ENCODE results near the gene ZIC2. TPM values are rescaled to one million over a fixed set of nuclear protein-coding genes. Genes with fewer than 3 reads are reported as not detected.

The ZIC2 gene
- total RNA-seq, 4 donors from 2014 or later, result not detected

DNA sequence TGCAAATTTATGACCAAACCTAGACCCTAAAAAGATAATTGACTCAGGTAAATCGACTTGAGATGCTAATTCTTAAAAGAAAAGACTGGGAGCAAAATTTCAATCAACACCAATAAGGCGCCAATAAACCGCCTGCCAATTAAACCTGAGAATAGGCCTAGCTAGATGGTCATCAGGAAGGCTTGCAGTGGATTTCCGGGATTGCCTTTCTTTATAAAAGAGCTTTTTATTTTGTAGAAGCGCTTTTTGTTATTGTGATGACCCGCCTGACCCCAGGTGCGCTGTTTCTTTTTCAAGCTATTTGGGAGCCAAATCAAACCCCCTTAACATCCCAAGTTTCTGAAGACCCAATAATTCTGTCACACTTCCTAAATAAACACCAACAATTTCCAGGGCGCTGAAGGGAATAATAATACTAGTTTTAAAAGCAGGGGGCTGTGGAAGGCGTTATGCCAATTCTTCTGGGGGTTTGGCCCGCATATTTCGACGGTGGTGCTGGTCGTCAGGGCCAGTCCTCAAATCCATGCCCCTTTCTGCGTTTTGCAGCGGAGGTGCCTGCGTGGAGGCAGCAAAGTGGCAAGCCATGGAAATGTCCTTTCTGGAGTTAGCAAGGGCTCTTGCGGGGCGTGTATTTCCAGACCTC is 7.2 kb upstream of the ZIC2 start:
- DNase-seq (ENCODE audit: low spot score in 2 of 2), result no peak
- Histone ChIP-seq H3K4me1 (peaks cover 0 to 39% (median 21%) of the 10 kb centered on the region in 4 donors), H3K9me3 (peaks cover 0 to 14% (median 0%) of the 10 kb centered on the region in 4 donors), H3K4me3 (no peak overlapping the region), H3K27me3 (peaks cover 22 to 95% of the 10 kb centered on the region in 2 donors), H3K27ac (no peak overlapping the region), H3K36me3 (no peaks in the 10 kb centered on the region)
- WGBS, 2 donors, result 12 to 22% methylated on average over 16 to 18 of the region's 18 CpGs
- TF ChIP-seq, protein P1, sequence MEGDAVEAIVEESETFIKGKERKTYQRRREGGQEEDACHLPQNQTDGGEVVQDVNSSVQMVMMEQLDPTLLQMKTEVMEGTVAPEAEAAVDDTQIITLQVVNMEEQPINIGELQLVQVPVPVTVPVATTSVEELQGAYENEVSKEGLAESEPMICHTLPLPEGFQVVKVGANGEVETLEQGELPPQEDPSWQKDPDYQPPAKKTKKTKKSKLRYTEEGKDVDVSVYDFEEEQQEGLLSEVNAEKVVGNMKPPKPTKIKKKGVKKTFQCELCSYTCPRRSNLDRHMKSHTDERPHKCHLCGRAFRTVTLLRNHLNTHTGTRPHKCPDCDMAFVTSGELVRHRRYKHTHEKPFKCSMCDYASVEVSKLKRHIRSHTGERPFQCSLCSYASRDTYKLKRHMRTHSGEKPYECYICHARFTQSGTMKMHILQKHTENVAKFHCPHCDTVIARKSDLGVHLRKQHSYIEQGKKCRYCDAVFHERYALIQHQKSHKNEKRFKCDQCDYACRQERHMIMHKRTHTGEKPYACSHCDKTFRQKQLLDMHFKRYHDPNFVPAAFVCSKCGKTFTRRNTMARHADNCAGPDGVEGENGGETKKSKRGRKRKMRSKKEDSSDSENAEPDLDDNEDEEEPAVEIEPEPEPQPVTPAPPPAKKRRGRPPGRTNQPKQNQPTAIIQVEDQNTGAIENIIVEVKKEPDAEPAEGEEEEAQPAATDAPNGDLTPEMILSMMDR (IDR thresholded peaks at IDR 0.05), result no peak
- TF ChIP-seq EP300 (IDR thresholded peaks at IDR 0.05), result no peak
- no peak for TF ChIP-seq POLR2A (IDR thresholded peaks at IDR 0.05)

DNA sequence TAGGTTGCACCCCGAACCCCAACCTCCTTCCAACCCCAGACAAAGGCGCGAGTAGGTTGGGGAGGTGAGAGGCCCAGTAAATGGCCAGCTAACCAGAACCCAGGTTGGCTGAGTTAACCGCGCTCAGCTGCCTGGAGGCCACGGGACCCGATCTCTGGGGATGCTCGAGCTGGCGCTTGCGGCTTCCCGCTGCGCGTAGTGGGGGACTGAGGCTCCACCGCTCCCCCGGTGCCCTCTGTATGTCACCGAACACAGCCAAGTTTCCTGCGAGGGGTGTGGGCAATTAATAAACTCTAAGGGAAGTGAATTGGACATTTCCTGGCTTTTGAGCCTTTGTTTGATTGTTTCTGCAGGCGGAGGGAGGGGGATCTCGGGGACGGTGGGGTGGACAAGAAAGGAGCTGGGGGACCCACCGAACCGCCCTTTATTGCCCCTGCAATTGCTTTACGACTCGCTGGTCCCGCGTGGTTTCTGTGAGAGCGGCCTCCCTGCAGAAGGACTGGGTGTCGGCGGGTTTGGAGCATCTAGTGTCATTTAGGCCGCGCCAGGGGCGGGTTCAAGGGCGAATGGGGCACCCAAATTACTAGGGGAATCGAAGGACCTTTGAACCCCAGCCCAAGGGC is 6.5 kb upstream of the ZIC2 start:
- H3K27ac ChIP-seq, result no peak overlapping the region
- H3K36me3 ChIP-seq, result no peaks in the 10 kb centered on the region
- DNase-seq (ENCODE audit: low spot score in 2 of 2), result no peak
- peaks cover 25 to 95% of the 10 kb centered on the region in 2 donors for H3K27me3 ChIP-seq
- H3K4me3 ChIP-seq, result no peak overlapping the region
- peaks cover 0 to 39% (median 22%) of the 10 kb centered on the region in 4 donors for H3K4me1 ChIP-seq
- 11 to 13% methylated on average over 33 of the region's 34 CpGs for WGBS, 2 donors
- TF ChIP-seq POLR2A (IDR thresholded peaks at IDR 0.05), result no peak
- H3K9me3 ChIP-seq, result peaks cover 0 to 14% (median 0%) of the 10 kb centered on the region in 4 donors

- WGBS, 2 donors, result 23 to 34% methylated on average over 18 to 19 of the region's 19 CpGs
- H3K4me3 ChIP-seq, result no peak overlapping the region
- H3K9me3 ChIP-seq, result peaks cover 0 to 14% (median 0%) of the 10 kb centered on the region in 4 donors
- TF ChIP-seq EP300 (IDR thresholded peaks at IDR 0.05) (no peak), POLR2A (IDR thresholded peaks at IDR 0.05) (no peak)
- TF ChIP-seq, protein P1 (IDR thresholded peaks at IDR 0.05), result no peak
- H3K27me3 ChIP-seq, result peaks cover 24 to 97% of the 10 kb centered on the region in 2 donors
- H3K4me1 ChIP-seq, result peaks cover 0 to 44% (median 25%) of the 10 kb centered on the region in 4 donors
- DNase-seq (ENCODE audit: low spot score in 2 of 2), result no peak
- no peaks in the 10 kb centered on the region for H3K36me3 ChIP-seq
- H3K27ac ChIP-seq, result no peak overlapping the region
Observed at GRCh38 chr13:99975626-99976025, 6.0 kb upstream of the ZIC2 start.

- Histone ChIP-seq H3K9me3 (peaks cover 0 to 14% (median 0%) of the 10 kb centered on the region in 4 donors), H3K27ac (no peak overlapping the region), H3K4me3 (no peak overlapping the region), H3K4me1 (peaks cover 0 to 44% (median 24%) of the 10 kb centered on the region in 4 donors), H3K27me3 (peaks cover 23 to 95% of the 10 kb centered on the region in 2 donors), H3K36me3 (no peaks in the 10 kb centered on the region)
- DNase-seq (ENCODE audit: low spot score in 2 of 2), result no peak
- TF ChIP-seq EP300 (IDR thresholded peaks at IDR 0.05) (no peak), POLR2A (IDR thresholded peaks at IDR 0.05) (no peak)
- TF ChIP-seq, protein P1 (IDR thresholded peaks at IDR 0.05), result no peak
- 72 to 83% methylated on average over 5 of the region's 5 CpGs for WGBS, 2 donors
Observed at GRCh38 chr13:99976575-99976974, 5.0 kb upstream of the ZIC2 start.

DNA sequence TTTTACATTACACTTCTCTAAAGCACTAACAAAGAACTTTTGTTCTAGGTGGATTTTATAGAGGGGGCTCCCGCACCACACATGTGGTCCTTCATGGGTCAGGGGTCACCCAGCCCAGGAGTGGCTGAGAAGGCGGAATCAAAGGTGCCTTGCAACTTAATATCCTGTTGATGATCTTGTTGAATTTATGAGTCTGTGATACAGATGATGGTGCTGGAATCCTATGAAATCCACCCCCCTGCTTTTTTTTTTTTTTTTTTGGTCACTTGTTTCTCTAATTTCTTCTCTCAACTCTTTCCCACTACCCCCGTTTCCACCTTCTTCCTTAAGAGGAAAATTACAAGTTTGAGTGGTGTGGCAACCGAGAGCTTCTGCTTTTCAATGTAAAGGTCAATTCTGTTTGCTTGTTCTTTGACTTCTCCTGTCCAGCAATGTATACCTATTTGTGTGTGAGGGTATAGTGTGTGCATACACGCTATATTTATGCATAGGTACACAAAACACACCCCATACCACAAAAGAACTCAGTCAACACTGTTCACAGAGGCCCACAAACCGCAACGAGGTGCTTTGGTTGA is 4.2 kb upstream of the ZIC2 start:
- WGBS, 2 donors, result 42 to 55% methylated on average over 7 of the region's 7 CpGs
- no peak overlapping the region for H3K27ac ChIP-seq
- TF ChIP-seq EP300 (IDR thresholded peaks at IDR 0.05) (no peak), POLR2A (IDR thresholded peaks at IDR 0.05) (no peak)
- TF ChIP-seq, protein P1 (IDR thresholded peaks at IDR 0.05), result no peak
- no peaks in the 10 kb centered on the region for H3K36me3 ChIP-seq
- peaks cover 17 to 88% of the 10 kb centered on the region in 2 donors for H3K27me3 ChIP-seq
- peaks cover 0 to 14% (median 0%) of the 10 kb centered on the region in 4 donors for H3K9me3 ChIP-seq
- no peak for DNase-seq (ENCODE audit: low spot score in 2 of 2)
- no peak overlapping the region for H3K4me3 ChIP-seq
- H3K4me1 ChIP-seq, result peaks cover 0 to 47% (median 22%) of the 10 kb centered on the region in 4 donors
